Astrocyte of the spinal cord (primary cell): ENCODE measurements around the gene MLLT10.

Source experiments
- DNase-seq: peaks from one replicate; pipeline ENCODE4 v3.0.0; 2011; ENCODE audit warnings: low read depth, low spot score
- H3K4me3 ChIP-seq: 2 replicates; pipeline ENCODE4 v1.5.1; 2011; ENCODE audit warnings: low read depth, mild to moderate bottlenecking, low read length, moderate library complexity
- CTCF ChIP-seq: IDR thresholded peaks from 2 replicates; pipeline ENCODE4 v1.5.1; 2012; ENCODE audit warnings: low read depth, mild to moderate bottlenecking, low read length, inconsistent platforms
- in situ Hi-C: cut with HindIII; loops from 2 replicates; pipeline ENCODE4 v1.10.0; 2017; ENCODE audit warnings: low sequenced_read_pairs

Gene MLLT10

GRCh38 chr10:21771219-21771618 lies 237.2 kb downstream of the MLLT10 start:
- no peak for DNase-seq
- TF ChIP-seq CTCF, result no peak
- H3K4me3 ChIP-seq, result no peak overlapping the region
- in situ Hi-C loops, result no loop called here

- in situ Hi-C loops, result no loop called here
- DNase-seq, result no peak
- no peak for TF ChIP-seq CTCF
- H3K4me3 ChIP-seq, result no peak overlapping the region
These were observed 242.9 kb downstream of the MLLT10 start for GRCh38 chr10:21776883-21777282.

GRCh38 chr10:21791276-21791675 lies 257.2 kb downstream of the MLLT10 start:
- no peak for TF ChIP-seq CTCF
- DNase-seq, result no peak
- no peak overlapping the region for H3K4me3 ChIP-seq
- in situ Hi-C loops, result no loop called here
